A549 treated with CpdA at 1 μM for 4 hours (cell line): ENCODE results near the gene LSM2. TPM values are rescaled to one million over a fixed set of nuclear protein-coding genes. Genes with fewer than 3 reads are reported as not detected.

ENCODE experiments used
- total RNA-seq: library from RNA; stranded (reverse); fragments of 200-300 nt; extraction: Qiagen RNA extraction; gene quantifications from 5 replicates; pipeline ENCODE4 v1.2.3, GENCODE V29; 2022; ENCODE audit warnings: low read depth

The LSM2 gene
- total RNA-seq = 49.7 to 68.8 TPM (median 64.6 TPM) in 5 replicates

DNA sequence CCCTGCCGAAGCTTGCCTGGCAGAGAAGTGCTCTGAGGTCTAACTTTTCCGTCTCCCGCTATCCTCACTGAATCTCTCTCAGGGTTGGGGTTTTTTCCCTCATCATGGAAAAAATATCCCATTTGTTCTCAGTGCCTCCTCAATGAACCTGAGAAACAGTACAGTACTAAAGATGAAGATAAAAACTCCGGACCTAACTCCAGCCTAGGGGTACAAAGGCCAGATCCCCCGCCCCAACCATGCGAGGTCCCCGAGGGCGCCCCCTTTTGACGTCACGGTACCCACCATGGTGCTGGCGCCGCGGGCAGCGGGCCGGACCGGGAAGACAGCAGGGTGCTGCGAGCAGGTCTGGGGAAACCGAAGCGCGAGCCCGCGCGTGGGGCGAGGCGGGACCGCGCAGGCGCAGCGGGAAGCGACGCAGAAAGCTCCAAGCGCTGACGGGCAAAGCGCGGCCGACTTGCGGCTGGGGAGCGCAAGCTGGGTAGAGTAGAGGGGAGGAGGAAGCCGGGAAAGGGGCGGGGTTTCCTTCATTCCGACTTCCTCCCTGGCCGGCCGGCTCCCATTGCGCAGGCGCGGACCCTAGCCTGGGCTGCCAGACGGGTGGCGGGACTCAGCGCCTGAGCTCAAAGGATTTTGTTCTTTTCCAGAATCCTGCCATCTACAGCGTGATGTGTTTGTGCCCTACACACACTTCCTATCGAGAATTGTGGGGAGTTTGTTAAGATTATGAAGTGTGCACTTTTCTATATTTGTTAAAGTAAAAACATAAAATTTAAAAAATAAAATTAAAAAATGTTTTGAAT lies at the start of gene LSM2:
TSS of gene LSM2 (minus strand) at position 497 of the 803 bp plus-strand sequence. CDS start at position 288, 209 bp downstream.

DNA sequence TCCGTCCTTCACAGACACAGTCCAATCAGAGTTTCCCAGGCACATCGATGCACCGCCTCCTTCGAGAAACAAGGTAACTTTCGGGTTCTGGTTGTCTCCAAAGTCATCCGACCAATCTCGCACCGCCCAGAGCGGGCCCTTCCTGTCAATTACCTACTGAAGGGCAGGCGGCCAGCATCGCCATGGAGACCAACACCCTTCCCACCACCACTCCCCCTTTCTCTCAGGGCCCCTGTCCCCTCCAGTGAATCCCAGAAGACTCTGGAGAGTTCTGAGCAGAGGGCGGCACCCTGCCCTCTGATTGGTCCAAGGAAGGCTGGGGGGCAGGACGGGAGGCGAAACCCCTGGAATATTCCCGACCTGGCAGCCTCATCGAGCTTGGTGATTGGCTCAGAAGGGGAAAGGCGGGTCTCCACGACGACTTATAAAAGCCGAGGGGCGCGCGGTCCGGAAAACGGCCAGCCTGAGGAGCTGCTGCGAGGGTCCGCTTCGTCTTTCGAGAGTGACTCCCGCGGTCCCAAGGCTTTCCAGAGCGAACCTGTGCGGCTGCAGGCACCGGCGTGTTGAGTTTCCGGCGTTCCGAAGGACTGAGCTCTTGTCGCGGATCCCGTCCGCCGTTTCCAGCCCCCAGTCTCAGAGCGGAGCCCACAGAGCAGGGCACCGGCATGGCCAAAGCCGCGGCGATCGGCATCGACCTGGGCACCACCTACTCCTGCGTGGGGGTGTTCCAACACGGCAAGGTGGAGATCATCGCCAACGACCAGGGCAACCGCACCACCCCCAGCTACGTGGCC lies 20.7 kb upstream of the LSM2 start, which contains the start of gene HSPA1B:
TSS of gene HSPA1B (plus strand) at position 453 of the 794 bp plus-strand sequence. CDS start at position 666, 213 bp downstream.

DNA sequence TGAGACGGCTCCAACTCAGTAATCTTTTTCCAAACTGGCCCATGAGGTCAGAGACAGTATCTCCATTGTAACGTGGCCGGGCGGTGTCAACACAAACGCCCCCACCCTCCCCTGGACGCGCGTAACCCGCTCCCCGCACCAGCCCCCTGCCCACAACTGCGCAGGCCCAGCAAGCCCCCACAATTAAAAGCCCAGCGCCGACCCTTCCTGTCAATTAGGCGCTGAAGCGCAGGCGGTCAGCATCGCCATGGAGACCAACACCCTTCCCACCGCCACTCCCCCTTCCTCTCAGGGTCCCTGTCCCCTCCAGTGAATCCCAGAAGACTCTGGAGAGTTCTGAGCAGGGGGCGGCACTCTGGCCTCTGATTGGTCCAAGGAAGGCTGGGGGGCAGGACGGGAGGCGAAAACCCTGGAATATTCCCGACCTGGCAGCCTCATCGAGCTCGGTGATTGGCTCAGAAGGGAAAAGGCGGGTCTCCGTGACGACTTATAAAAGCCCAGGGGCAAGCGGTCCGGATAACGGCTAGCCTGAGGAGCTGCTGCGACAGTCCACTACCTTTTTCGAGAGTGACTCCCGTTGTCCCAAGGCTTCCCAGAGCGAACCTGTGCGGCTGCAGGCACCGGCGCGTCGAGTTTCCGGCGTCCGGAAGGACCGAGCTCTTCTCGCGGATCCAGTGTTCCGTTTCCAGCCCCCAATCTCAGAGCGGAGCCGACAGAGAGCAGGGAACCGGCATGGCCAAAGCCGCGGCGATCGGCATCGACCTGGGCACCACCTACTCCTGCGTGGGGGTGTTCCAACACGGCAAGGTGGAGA lies 8.5 kb upstream of the LSM2 start, which contains the start of the genes HSPA1A and HSPA1L:
TSS of gene HSPA1A (plus strand) at position 519 of the 814 bp plus-strand sequence. CDS start at position 733, 214 bp downstream.
TSS of gene HSPA1L (minus strand) at position 259 of the 814 bp plus-strand sequence. CDS start 3,311 bp downstream, outside the sequence.

DNA sequence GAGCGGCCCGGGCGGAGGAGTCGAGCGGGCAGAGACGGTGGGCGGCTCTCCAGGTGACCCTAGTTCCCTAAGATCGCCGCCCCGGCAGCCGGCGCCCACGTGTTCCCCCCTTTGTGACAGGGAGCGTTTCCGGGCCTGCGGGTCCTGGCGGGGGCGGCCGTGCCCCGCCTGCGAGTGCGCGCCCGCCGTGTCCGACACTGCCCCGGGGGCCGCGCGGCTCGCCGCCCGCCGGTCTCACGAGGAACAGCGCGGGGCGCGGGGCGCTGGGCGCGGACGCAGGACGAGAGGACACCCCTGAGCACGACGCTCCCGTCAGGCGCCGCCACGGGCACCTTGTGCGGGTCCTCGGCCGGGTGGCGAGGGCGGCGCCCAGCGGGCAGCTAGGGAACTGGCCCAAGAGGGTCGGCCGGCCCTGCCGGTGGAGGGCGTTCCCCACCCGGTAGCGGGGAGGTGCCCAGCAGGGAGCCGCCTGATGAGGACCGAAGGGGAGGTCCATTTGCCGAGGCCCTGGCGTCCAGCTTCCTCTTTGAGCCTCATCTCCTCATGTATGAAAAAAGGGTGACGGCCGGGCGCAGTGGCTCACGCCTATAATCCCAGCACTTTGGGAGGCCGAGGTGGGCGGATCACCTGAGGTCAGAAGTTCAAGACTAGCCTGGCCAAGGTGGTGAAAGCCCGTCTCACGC lies 11.0 kb downstream of the LSM2 start, which contains the start of gene VARS1:
TSS of gene VARS1 (minus strand) at position 137 of the 683 bp plus-strand sequence. CDS start 535 bp downstream, outside the sequence.

DNA sequence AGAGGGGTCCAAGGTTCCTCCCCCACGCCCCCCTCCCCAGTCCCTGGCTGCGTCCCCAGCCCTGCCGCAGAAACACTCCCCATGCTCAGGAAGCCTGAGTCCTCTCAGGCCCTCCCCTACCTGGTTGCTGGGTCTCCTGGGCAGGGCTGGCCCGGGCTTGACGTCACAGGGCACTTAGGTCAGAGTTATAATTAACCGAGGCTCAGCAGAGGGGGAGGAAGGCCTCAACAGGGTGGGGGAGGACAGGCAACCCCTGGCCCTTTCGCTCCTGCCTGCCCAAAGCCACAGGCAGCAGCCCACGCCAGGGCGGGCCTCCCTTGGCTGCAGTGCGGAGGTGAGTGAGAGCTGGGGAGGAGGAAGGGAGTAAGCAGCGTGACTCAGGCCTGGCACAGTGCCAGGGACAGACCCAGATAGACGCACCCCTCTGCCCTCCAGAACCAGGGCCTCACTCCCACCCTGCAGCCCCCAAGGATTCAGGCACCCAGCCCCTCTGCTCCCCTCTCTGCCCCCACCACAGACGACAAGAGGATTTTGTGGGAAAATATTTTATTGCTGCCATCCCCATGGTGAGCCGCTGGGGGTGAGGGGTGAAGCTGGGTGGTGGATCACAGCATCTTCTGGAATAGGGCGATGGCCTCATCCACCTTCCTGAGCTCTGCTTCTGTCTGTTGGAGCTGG lies 29.6 kb downstream of the LSM2 start, which contains the start of gene VWA7:
TSS of gene VWA7 (minus strand) at position 340 of the 678 bp plus-strand sequence. CDS start 549 bp downstream, outside the sequence.

DNA sequence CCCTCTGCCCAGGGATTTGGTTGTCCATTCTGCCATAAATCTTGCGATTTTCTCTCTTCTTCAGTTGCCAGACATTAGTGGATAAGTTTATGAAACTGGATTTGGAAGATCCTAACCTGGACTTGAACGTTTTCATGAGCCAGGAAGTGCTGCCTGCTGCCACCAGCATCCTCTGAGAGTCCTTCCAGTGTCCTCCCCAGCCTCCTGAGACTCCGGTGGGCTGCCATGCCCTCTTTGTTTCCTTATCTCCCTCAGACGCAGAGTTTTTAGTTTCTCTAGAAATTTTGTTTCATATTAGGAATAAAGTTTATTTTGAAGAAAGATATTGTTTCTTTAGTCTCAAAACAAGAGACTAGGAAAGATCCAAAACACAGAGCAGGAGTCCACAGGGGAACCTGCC lies 44.4 kb downstream of the LSM2 start, which contains the start of gene SAPCD1:
TSS of gene SAPCD1 (plus strand) at position 301 of the 400 bp plus-strand sequence. CDS start 399 bp downstream, outside the sequence.

Other genes with a start within 250 kb of the LSM2 start
- 0.08 to 0.13 TPM (median 0.10 TPM) in 3 of 5 replicates, not detected in the others for gene LTA, start 234.7 kb downstream of the LSM2 start, total RNA-seq
- gene TNF, start 231.4 kb downstream of the LSM2 start, total RNA-seq = 0.06 to 0.13 TPM (median 0.07 TPM) in 3 of 5 replicates, not detected in the others
- 0.27 to 0.39 TPM (median 0.35 TPM) in 5 replicates for gene LTB, start 224.5 kb downstream of the LSM2 start, total RNA-seq
- 0.26 to 0.49 TPM (median 0.37 TPM) in 3 of 5 replicates, not detected in the others for gene LST1, start 220.7 kb downstream of the LSM2 start, total RNA-seq
- gene NCR3, start 214.0 kb downstream of the LSM2 start, total RNA-seq = not detected in 5 replicates
- gene AIF1, start 191.7 kb downstream of the LSM2 start, total RNA-seq = not detected in 5 replicates
- 70.6 to 97.9 TPM (median 90.8 TPM) in 5 replicates for gene PRRC2A, start 186.3 kb downstream of the LSM2 start, total RNA-seq
- gene BAG6, start 154.3 kb downstream of the LSM2 start, total RNA-seq = 115 to 151 TPM (median 145 TPM) in 5 replicates
- gene APOM, start 151.1 kb downstream of the LSM2 start, total RNA-seq = 1.8 to 4.8 TPM (median 3.2 TPM) in 5 replicates
- gene C6orf47, start 146.2 kb downstream of the LSM2 start, total RNA-seq = 10.5 to 13.0 TPM (median 12.2 TPM) in 5 replicates
- 9.3 to 14.1 TPM (median 12.7 TPM) in 5 replicates for gene GPANK1, start 142.0 kb downstream of the LSM2 start, total RNA-seq
- gene CSNK2B, start 140.9 kb downstream of the LSM2 start, total RNA-seq = 168 to 184 TPM (median 180 TPM) in 5 replicates
- 3.6 to 6.3 TPM (median 5.0 TPM) in 5 replicates for gene LY6G5B, start 137.0 kb downstream of the LSM2 start, total RNA-seq
- 0.51 to 2.4 TPM (median 1.4 TPM) in 5 replicates for gene LY6G5C, start 125.9 kb downstream of the LSM2 start, total RNA-seq
- 15.6 to 21.2 TPM (median 19.2 TPM) in 5 replicates for gene ABHD16A, start 103.6 kb downstream of the LSM2 start, total RNA-seq
- not detected in 5 replicates for gene LY6G6F, start 100.1 kb downstream of the LSM2 start, total RNA-seq
- gene LY6G6D, start 91.6 kb downstream of the LSM2 start, total RNA-seq = not detected in 5 replicates
- gene LY6G6C, start 85.2 kb downstream of the LSM2 start, total RNA-seq = 0.11 TPM in 1 of 5 replicates, not detected in the others
- gene MPIG6B, start 83.6 kb downstream of the LSM2 start, total RNA-seq = not detected in 5 replicates
- gene DDAH2, start 77.7 kb downstream of the LSM2 start, total RNA-seq = 25.6 to 30.4 TPM (median 28.7 TPM) in 5 replicates
- 495 to 530 TPM (median 516 TPM) in 5 replicates for gene CLIC1, start 70.4 kb downstream of the LSM2 start, total RNA-seq
- 12.1 to 16.5 TPM (median 15.1 TPM) in 5 replicates for gene MSH5, start 67.0 kb downstream of the LSM2 start, total RNA-seq
- gene SAPCD1, start 44.3 kb downstream of the LSM2 start, total RNA-seq = 3.6 to 5.9 TPM (median 4.7 TPM) in 5 replicates
- 0.61 to 2.0 TPM (median 1.5 TPM) in 5 replicates for gene VWA7, start 29.6 kb downstream of the LSM2 start, total RNA-seq
- 50.8 to 60.2 TPM (median 57.2 TPM) in 5 replicates for gene VARS1, start 11.2 kb downstream of the LSM2 start, total RNA-seq
- gene HSPA1L, start 8.3 kb upstream of the LSM2 start, total RNA-seq = 1.3 to 2.2 TPM (median 2.1 TPM) in 5 replicates
- 218 to 535 TPM (median 388 TPM) in 5 replicates for gene HSPA1A, start 8.6 kb upstream of the LSM2 start, total RNA-seq
- gene HSPA1B, start 20.8 kb upstream of the LSM2 start, total RNA-seq = 167 to 379 TPM (median 289 TPM) in 5 replicates
- 25.3 to 37.2 TPM (median 30.6 TPM) in 5 replicates for gene NEU1, start 55.9 kb upstream of the LSM2 start, total RNA-seq
- 0.10 to 0.14 TPM (median 0.13 TPM) in 3 of 5 replicates, not detected in the others for gene SLC44A4, start 72.0 kb upstream of the LSM2 start, total RNA-seq
- 25.6 to 34.6 TPM (median 30.8 TPM) in 5 replicates for gene EHMT2, start 90.7 kb upstream of the LSM2 start, total RNA-seq
- gene ZBTB12, start 95.1 kb upstream of the LSM2 start, total RNA-seq = 3.2 to 5.4 TPM (median 4.8 TPM) in 5 replicates
- 0.19 to 0.66 TPM (median 0.27 TPM) in 5 replicates for gene C2, start 120.8 kb upstream of the LSM2 start, total RNA-seq
- gene CFB, start 139.1 kb upstream of the LSM2 start, total RNA-seq = 1.4 to 3.1 TPM (median 2.1 TPM) in 5 replicates
- gene NELFE, start 152.0 kb upstream of the LSM2 start, total RNA-seq = 74.0 to 93.6 TPM (median 77.4 TPM) in 5 replicates
- 22.7 to 25.6 TPM (median 24.7 TPM) in 5 replicates for gene SKIC2, start 152.2 kb upstream of the LSM2 start, total RNA-seq
- 9.7 to 13.2 TPM (median 11.9 TPM) in 5 replicates for gene DXO, start 165.2 kb upstream of the LSM2 start, total RNA-seq
- 0.48 to 1.3 TPM (median 0.98 TPM) in 5 replicates for gene C4A, start 175.1 kb upstream of the LSM2 start, total RNA-seq
- 0.56 to 1.3 TPM (median 0.94 TPM) in 5 replicates for gene C4B, start 207.8 kb upstream of the LSM2 start, total RNA-seq
- gene CYP21A2, start 231.4 kb upstream of the LSM2 start, total RNA-seq = not detected in 5 replicates